Endometrial microvascular endothelial cells (primary cell): ENCODE results near the gene YAE1. TPM values are rescaled to one million over a fixed set of nuclear protein-coding genes. Genes with fewer than 3 reads are reported as not detected.

Experiments
- in situ Hi-C: cut with HindIII; loops from 2 replicates; pipeline ENCODE4 v1.10.0; 2017; ENCODE audit warnings: low sequenced_read_pairs, low pct_unique_long_range_greater_than_20kb; ENCODE audit errors: inconsistent ontology term
- total RNA-seq: library from RNA; depleted of rRNA; stranded (reverse); fragments of >200 nt; gene quantifications from one replicate; pipeline ENCODE4 v1.2.3, GENCODE V29; 2015; ENCODE audit errors: inconsistent ontology term

Gene YAE1
- total RNA-seq, 1 donor from 2014 or later, result 23.6 TPM

DNA sequence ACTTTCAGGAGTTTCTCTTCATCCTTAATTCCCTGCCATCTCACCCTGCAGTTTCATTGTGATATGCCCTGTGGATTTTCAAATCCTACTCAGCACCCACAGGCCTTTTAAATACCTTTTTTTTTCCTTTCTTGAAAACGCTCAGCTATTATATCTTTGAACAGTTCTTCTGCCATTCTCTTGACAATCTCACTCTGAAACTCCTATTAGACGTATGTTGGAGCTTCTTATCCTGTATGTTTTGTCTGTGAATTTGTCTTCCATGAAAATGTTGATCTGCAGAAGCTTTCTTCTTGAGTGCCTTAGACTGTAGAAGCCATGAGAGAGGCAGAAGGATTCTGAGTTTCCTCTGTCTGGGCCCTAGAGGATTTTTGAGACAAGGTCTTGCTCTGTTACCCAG is 18.9 kb upstream of the YAE1 start:
- in situ Hi-C loops, result no loop called here

DNA sequence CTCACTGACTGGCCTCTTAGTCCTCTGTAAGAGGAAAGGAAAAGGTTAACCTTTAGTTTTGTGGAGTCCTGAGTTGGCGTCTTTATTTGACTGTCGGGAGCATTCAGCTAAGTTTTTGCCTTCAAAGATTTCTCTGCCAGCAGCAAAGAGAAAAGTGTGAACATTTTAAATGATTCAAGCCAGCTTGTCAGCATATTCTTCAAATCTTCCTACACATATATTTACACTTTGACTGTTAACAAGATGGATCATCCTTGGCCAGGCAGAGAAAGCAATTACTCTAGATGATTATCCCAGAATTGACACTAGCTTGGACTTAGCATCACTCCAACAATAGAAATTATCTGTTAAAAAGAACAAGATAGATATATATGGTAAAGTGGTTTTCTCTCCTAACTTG is 15.8 kb upstream of the YAE1 start:
- in situ Hi-C loops, result no loop called here

DNA sequence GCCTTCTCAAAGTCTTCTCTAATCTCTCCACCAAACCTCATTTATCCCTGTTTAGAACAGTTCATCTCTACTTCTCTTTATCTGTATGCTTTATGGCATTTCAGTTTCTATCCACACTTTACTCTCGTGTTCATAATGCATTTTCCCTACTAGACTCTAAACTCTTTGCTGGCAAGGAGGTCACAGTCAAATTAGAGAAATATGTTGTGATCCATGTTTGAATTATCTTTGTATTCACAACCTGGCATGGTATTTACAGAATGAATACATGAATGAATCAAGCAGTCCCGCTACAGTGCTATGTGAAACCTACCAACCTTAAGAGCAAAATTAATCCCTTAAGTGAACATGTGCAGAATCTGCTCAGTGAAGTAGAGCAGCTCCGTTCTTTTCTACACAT is 12.8 kb upstream of the YAE1 start:
- in situ Hi-C loops, result no loop called here

DNA sequence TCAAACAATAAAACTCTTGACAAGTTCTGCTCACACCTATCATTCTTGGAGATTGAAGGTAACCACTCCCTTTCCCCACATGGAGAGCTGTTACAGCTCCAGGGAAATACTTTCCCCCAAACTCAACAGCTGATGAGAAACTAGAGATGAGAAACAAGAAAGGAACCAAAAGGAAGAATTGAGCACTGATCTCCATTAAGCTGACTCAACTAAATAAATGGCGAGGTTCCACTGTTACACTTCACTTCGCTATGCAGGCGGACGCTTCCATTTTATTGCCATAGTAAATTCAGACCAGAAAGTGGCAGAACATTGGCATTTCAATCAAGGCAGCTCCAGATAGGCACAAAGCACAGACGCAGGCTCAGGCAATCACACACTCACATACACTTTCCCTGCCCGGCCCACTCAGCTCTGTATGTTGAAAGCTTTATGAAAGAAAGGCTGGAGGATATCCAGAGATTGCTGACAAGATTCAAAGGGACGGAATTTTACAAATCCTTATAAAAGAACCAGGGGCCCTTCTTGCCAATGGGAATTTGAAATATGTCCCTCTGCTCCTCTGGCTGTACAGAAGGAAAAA is 11.5 kb upstream of the YAE1 start:
- in situ Hi-C loops, result no loop called here

DNA sequence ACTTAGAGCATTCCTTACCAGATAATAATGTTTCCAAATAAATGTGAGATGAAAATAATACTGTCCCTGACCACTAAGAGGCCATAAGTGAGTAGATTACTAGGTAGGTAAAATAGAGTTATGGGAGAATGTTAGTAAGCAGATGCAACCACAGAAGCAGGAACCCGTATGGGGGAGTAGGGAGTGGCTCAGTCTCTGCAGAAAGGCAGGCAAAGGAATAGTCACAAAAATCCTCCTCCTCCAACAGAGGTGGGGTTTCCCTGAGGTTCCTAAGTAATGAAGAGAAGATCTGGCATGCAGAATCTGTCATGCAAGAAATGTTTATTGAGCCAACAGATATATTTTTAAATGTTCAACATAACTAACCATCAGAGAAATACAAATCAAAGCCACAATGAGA is 9.0 kb upstream of the YAE1 start:
- in situ Hi-C loops, result no loop called here

DNA sequence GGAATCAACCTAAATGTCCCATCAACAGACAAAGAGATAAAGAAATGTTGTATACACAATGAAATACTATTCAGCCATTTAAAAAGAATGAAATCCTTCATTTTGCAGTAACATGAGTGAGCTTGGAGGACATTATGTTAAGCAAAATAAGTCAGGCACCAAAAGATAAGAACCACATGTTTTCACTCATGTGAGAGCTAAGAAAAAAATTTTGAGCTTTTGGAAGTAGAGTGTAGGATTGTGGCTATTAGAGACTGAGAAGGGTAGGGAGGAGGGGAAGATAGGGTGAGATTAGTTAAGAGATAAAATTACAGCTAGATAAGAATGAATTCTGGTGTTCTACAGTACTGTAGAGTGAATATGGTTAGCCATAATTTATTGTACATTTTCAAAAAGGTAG is 8.3 kb upstream of the YAE1 start:
- in situ Hi-C loops, result no loop called here

DNA sequence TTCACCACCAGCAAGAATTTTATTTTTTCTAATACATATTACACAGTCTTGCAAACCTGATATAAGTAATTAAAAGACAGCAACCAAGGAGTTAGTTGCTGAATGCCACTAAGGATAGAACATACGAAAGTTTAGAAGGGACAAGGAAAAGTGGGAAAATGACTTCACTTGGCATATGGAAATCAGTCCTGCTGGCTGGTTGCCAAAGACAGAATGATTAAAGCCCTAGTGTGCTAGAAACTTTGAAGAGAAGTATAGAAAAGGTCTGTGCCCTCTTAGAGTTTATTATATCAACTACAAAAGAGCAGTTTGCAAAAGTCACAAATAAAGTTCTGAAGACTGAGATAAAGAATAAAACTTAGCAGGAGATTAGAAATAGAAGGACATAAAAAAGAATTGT is 5.8 kb upstream of the YAE1 start:
- in situ Hi-C loops, result no loop called here

DNA sequence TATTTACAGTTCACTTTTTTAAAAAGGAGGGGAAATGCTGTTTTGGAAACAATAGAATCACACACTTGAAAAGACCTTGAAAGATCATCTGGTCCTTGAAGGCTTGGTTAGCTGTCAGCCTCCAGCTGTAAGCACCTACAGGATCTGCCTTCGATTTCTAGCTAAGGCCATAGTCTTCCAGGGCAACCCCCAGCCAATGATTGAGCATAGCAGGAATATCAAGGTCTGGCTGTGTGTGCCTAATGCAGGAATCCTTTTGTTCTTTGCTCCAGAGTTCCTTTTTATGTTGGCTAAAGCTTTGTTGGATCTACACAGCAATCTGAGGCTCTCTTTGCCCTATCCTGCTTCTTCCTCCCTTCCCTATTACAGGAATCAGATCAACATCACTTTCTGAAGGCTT is 5.2 kb upstream of the YAE1 start:
- in situ Hi-C loops, result no loop called here

DNA sequence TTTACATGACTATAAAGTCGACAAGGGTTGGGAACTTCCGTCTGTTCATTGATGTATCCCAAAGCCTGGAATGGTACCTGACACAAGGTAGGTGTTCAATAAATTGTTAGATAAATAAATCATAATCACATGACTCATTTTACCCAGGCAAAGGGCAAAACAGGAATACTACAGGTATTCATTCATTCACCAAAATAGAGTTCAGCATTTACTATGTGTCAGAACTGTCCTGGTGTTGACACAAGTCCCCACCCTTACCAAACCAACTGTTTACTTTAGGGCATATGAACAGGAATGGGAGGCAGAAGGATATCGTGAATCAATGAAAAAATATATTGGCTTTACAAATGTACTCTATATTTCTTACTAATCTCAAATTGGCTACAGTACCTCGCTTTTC is 666 bp upstream of the YAE1 start:
- in situ Hi-C loops, result no loop called here

DNA sequence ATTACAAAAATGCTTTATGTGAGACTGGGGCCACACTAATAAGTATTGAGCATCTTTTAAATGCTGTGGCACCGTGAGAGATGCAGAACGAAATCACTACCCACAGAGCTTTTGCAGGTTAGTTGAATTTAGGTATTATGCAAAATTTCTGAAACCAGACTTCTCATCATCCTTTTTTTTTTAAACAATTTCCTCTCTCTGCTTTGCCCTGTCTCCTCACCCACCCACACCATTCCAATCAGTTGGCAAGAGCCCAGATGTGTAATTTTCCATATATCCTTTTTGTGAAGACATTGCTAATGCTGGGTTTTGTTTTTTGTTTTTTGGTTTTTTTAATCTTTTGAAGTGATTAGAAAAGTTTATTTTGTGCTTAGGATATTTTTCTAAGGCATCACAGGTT is 1.1 kb downstream of the YAE1 start:
- in situ Hi-C loops, result no loop called here

DNA sequence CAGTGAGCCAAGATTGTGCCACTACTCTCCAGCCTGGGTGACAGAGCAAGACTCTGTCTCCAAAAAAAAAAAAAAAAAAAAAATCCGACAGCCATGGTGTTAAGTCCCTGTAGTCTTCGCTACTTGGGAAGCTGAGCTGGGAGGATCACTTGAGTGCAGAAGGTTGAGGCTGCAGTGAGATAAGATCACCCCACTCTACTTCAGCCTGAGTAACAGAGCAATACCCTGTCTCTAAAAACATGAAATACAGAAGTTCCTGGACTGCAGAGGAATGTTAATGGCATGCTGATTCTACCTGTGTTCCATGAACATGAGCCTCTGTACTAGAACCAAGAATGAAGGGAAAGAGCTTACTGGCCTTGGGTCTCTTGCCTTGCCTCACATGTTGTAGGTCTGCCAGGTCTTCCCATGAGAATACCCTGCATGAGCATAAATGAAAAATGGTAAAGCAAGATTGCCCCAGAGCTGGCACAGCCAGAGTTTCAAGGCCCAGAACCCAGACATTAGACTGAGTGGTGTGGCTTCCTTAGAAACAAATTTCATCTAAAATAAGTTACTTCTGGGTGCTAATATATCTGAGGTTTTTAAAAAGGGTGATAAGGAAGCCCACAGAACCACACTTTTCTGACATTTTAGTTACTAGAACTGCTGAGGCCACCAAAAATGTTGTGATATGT is 8.6 kb downstream of the YAE1 start:
- in situ Hi-C loops, result no loop called here

DNA sequence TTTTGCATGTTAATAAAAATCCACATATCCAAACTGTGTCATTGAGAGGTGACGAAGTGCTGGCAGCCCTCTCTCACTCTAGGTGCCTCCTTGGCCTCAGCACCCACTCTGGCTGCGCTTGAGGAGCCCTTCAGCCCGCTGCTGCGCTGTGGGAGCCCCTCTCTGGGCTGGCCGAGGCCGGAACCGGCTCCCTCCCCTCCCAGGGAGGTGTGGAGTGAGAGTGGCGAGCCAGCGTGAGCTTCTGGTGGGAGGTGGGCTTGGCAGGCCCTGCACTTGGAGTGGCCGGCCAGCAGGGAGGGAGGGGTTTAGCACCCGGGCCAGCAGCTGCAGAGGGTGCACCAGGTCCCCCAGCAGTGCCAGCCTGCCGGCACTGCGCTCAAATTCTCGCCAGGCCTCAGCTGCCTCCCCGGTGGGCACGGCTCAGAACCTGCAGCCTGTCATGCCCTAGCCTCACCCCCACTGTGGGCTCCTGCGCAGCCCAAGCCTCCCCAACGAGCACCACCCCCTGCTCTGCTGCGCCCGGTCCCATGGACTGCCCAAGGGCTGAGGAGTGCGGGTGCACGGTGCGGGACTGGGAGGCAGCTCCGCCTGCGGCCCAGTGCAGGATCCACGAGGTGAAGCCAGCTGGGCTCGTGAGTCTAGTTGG is 11.1 kb downstream of the YAE1 start:
- in situ Hi-C loops, result no loop called here

DNA sequence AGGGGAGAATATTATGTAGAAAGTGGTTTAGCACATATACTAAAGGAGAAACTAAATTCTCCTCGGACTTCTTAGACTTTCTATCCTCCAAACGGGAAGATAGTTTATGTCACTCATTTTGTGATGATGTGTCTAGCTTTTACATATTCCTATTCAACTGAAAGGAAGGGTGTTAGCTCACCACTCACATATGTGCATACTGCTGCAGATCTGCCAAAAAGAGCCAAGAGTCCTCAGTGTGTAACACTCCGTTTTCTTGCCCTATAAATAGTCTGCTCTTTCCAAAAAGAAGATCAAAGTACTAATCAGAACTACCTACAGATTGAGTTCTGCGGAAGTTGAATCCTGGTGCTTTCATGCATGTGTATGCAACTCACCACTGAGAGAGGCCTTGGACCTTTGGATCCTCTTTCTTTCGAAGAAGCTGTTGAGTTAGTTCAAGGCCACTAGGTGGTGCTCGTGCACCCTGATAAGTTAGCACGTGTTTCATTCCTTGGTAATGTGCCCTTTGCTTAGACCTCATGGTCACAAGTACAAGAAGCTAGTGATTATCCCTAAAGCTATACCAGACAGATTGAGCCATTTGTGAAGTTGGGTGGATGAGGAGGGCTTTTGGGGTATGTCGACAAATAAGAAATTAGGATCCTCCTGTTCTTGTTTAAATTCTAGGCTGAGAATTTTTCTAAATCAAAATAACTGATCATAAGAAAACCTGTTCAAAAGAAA is 14.1 kb downstream of the YAE1 start:
- in situ Hi-C loops, result no loop called here

DNA sequence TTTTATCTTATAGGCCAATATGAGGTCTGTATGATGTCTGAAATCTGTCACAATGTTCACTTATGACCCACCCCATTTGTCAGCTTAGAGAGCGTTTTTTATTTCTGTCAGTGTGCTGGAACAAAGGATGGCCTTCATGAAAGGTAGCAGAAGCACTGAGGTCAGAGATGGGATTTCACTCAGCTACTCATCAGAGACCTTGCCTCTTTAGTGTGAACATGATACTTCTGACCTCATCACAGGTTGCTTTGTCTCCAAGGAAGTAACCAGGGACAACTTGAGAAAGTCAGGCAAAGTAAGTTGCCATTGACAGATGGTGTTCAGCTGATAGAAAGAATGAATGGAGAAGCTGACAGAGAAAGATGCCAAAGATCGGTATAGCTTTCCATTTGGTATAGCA is 16.3 kb downstream of the YAE1 start:
- in situ Hi-C loops, result no loop called here

DNA sequence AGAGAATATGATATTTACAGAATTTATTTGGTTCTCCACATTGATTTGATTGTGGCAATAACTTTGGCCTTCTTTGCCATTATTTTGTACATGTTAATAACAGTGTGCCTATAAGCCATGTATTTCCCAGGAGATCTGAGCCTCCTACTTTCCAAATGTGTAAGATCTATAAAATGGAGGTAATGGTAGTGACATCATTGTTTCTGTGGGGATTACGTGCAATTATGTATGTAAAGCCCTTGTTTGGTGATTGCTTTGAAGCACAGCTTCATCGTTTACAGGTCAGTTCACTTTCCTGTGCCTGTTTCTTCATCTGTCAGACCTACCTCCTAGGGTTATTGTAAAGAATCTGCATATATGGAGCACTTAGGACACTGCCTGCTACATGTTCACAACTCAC is 17.3 kb downstream of the YAE1 start:
- in situ Hi-C loops, result no loop called here

DNA sequence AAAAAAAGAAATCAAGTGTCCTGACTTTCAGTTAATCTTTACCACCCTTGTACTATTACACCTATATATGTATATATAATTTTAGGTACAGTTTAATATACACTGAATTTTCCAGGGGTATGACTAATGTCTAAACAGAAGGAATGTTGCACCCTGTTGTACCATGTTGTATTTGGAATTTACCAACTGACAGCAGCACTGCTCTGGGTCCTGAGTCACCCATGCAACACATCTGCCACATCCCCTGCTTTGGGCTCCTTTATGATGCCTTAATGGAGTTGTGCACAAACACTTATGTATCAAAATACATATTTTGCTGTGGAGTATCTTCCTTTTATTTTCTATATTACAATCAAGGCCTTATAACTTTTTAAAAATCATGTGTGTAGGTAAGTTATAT is 21.2 kb downstream of the YAE1 start:
- in situ Hi-C loops, result no loop called here

DNA sequence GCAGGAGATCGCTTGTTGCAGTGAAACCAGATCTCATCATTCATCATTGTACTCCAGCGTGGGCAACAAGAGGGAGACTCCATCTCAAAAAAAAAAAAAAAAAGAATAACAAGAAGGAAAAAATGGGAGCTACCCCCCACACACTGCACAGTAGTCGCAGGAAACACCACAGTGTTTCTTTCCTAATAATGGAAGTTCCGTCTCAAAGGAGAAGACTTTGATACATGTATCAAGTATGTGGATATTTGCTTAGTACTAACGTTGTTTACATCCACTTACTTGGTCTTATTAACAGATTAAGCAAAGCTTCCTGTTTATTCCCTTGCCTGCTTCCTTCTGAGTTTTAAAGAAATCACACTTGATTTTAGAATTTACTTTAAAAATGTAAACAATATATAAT is 22.2 kb downstream of the YAE1 start:
- in situ Hi-C loops, result no loop called here

DNA sequence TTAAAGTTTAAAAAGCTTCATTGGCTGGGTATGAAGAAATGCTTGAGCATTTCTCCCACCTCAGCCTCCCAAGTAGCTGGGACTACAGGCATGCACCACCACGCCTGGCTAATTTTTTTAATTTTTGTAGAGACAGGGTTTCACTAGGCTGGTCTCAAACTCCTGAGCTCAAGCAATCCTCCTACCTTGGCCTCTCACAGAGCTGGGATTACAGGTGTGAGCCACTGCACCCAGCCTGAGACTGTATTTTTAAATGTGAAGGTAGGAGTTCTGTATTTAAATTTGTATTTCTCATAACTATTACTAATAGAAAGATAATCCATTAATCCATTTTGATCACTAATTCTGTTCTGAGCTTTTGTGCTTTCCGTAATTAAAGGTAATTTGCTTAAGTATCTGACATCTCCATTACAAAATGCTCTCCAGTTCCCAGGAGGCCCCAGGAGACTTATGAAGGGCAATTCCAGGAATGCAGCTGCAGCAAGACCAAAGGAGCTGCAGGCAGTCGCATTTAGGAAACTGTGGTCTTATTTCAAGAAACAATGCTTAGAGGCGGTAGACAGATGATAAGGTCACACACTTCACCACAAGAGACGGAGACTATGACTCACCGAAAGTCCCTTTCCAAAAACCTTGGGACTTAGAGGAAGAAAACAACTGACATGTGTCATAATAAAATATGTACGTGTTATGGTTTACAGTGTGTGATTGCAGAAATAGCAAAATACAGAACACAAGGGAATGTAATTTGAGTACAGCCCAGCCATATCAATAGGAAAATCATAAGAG is 23.3 kb downstream of the YAE1 start:
- in situ Hi-C loops, result no loop called here

DNA sequence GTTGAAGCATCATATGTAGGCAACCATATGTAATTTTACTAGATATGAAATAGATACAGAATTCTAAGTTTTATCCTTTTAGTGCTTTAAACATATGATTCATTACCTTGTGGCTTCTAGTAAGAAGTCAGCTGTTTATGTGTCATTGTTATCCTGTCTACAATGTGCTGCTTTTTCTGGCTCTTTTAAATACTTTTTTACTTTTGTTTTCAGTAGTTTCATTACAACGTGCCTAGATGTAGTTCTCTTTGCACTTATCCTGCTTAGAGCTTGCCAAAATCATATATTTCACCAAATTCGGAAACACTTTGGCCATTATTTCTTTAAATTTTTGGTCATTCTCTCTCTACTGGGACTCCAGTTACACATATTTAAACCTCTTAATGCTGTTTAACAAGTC is 26.4 kb downstream of the YAE1 start:
- in situ Hi-C loops, result no loop called here
